Osteocyte (in vitro differentiated cells): ENCODE results near the gene TMEM108. TPM values are rescaled to one million over a fixed set of nuclear protein-coding genes. Genes with fewer than 3 reads are reported as not detected.

ENCODE experiments used
- DNase-seq: peaks from one replicate; pipeline ENCODE4 v3.0.0; 2021; ENCODE audit warnings: mixed read lengths; ENCODE audit not compliant: unreplicated experiment; ENCODE audit errors: extremely low spot score
- H3K27ac Mint-ChIP-seq: one replicate; pipeline ENCODE4 v1.8.0; 2021; ENCODE audit warnings: mild to moderate bottlenecking, mixed read lengths; ENCODE audit not compliant: unreplicated experiment
- H3K27me3 Mint-ChIP-seq: one replicate; pipeline ENCODE4 v1.8.0; 2021; ENCODE audit warnings: mixed read lengths; ENCODE audit not compliant: unreplicated experiment
- H3K36me3 Mint-ChIP-seq: one replicate; pipeline ENCODE4 v1.8.0; 2021; ENCODE audit warnings: mixed read lengths; ENCODE audit not compliant: unreplicated experiment
- H3K4me1 Mint-ChIP-seq: one replicate; pipeline ENCODE4 v1.8.0; 2021; ENCODE audit warnings: mixed read lengths; ENCODE audit not compliant: unreplicated experiment
- H3K4me3 Mint-ChIP-seq: one replicate; pipeline ENCODE4 v1.8.0; 2021; ENCODE audit warnings: mild to moderate bottlenecking, moderate library complexity, mixed read lengths; ENCODE audit not compliant: unreplicated experiment
- H3K9me3 Mint-ChIP-seq: one replicate; pipeline ENCODE4 v1.8.0; 2021; ENCODE audit warnings: mixed read lengths; ENCODE audit not compliant: unreplicated experiment
- total RNA-seq: library from RNA; stranded (reverse); gene quantifications from 2 replicates; pipeline ENCODE4 v1.2.1, GENCODE V29; 2021
- TF ChIP-seq, protein P1 (sequence below): fragments of 200-600 bp; sonication (generic); IDR thresholded peaks from 2 replicates; pipeline ENCODE4 v1.5.0; 2021; ENCODE audit warnings: antibody characterized with exemption, mild to moderate bottlenecking, moderate library complexity

The TMEM108 gene
- total RNA-seq, 1 donor from 2014 or later = 3.7 TPM

- TF ChIP-seq, protein P1, sequence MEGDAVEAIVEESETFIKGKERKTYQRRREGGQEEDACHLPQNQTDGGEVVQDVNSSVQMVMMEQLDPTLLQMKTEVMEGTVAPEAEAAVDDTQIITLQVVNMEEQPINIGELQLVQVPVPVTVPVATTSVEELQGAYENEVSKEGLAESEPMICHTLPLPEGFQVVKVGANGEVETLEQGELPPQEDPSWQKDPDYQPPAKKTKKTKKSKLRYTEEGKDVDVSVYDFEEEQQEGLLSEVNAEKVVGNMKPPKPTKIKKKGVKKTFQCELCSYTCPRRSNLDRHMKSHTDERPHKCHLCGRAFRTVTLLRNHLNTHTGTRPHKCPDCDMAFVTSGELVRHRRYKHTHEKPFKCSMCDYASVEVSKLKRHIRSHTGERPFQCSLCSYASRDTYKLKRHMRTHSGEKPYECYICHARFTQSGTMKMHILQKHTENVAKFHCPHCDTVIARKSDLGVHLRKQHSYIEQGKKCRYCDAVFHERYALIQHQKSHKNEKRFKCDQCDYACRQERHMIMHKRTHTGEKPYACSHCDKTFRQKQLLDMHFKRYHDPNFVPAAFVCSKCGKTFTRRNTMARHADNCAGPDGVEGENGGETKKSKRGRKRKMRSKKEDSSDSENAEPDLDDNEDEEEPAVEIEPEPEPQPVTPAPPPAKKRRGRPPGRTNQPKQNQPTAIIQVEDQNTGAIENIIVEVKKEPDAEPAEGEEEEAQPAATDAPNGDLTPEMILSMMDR = no peak
- no peak overlapping the region for H3K27ac Mint-ChIP-seq
- H3K4me3 Mint-ChIP-seq = no peak overlapping the region
- DNase-seq = no peak
- H3K4me1 Mint-ChIP-seq = no peaks in the 10 kb centered on the region
- H3K27me3 Mint-ChIP-seq = peaks cover 5% of the 10 kb centered on the region
- no peaks in the 10 kb centered on the region for H3K36me3 Mint-ChIP-seq
- no peaks in the 10 kb centered on the region for H3K9me3 Mint-ChIP-seq
Measured at GRCh38 chr3:133181392-133182150, 143.4 kb downstream of the TMEM108 start.

DNA sequence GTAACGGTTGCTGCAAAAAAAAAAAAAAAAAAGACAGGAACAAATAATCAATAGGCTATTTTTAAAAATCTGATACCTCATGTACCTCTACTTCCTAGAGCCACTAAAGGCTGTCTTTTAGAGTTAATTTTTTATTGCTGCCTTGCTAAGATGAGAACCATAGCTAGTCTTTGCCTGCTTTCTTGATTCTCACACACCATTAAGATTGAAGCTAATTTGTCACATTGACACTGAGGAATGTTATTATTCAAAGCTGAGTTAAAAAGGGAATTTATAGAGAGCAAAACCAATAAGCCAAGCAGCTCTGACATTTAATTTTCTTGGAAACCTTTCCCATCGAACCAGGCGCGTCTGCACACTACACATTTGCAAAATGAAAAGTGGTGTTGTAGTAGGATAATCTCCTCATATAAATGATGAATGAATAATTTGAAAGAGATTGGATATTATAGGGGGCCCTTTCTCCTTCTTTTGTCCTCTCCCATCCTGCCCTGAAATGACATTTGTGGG is 149.7 kb downstream of the TMEM108 start:
- Mint-ChIP-seq H3K9me3 (no peaks in the 10 kb centered on the region), H3K27me3 (peaks cover 9% of the 10 kb centered on the region), H3K4me1 (no peaks in the 10 kb centered on the region), H3K36me3 (no peaks in the 10 kb centered on the region), H3K4me3 (no peak overlapping the region), H3K27ac (no peak overlapping the region)
- no peak for DNase-seq
- TF ChIP-seq, protein P1 = no peak

- TF ChIP-seq, protein P1 = no peak
- Mint-ChIP-seq H3K36me3 (no peaks in the 10 kb centered on the region), H3K4me1 (no peaks in the 10 kb centered on the region)
Measured at GRCh38 chr3:133188996-133189395, 150.8 kb downstream of the TMEM108 start.

GRCh38 chr3:133189893-133190292 is 151.7 kb downstream of the TMEM108 start:
- H3K4me3 Mint-ChIP-seq = no peak overlapping the region
- no peak for DNase-seq
- TF ChIP-seq, protein P1 = no peak
- H3K27ac Mint-ChIP-seq = no peak overlapping the region
- no peaks in the 10 kb centered on the region for H3K9me3 Mint-ChIP-seq
- no peaks in the 10 kb centered on the region for H3K36me3 Mint-ChIP-seq
- peaks cover 9% of the 10 kb centered on the region for H3K27me3 Mint-ChIP-seq
- no peaks in the 10 kb centered on the region for H3K4me1 Mint-ChIP-seq

More at GRCh38 chr3:133188996-133189395, 150.8 kb downstream of the TMEM108 start:
- Mint-ChIP-seq H3K27ac (no peak overlapping the region), H3K9me3 (no peaks in the 10 kb centered on the region), H3K4me3 (no peak overlapping the region), H3K27me3 (peaks cover 9% of the 10 kb centered on the region)
- DNase-seq = no peak

GRCh38 chr3:133191818-133192217 is 153.6 kb downstream of the TMEM108 start:
- Mint-ChIP-seq H3K36me3 (no peaks in the 10 kb centered on the region), H3K9me3 (no peaks in the 10 kb centered on the region), H3K4me1 (no peaks in the 10 kb centered on the region), H3K27me3 (peaks cover 4% of the 10 kb centered on the region), H3K27ac (no peak overlapping the region), H3K4me3 (no peak overlapping the region)
- no peak for DNase-seq
- TF ChIP-seq, protein P1 = no peak
